ENCODE measurements around the gene RDH8. TPM values are rescaled to one million over a fixed set of nuclear protein-coding genes. Genes with fewer than 3 reads are reported as not detected.

The RDH8 gene
- polyA plus RNA-seq (2012; rRNA removed), result 0.03 TPM in 1 of 2 replicates, not detected in the other
- not detected in 2 replicates for polyA plus RNA-seq (2012; cell fraction: cytosol; rRNA removed)
- polyA plus RNA-seq (2012; cell fraction: nucleus; rRNA removed), result not detected in 2 replicates

GRCh38 chr19:10013316-10013715 is at the start of gene RDH8:
TSS of gene RDH8 (plus strand) at chr19:10013483. CDS start at chr19:10013498, 15 bp downstream.
- Histone ChIP-seq H3K4me2 (no peak within 1 kb of the TSS), H3K27me3 (ENCODE audit: insufficient read depth) (peaks cover 54% of the 10 kb centered on the region), H3K4me3 (ENCODE audit: low read depth in 2 of 2, low read length in 1 of 2) (no peak within 1 kb of the TSS), H3K4me1 (ENCODE audit: control insufficient read depth in 1 of 2, insufficient read depth in 2 of 2, low read depth in 1 of 2, low read length in 1 of 2) (no peaks in the 10 kb centered on the region), H3K9ac (no peak within 1 kb of the TSS), H3K9me2 (no peaks in the 10 kb centered on the region), H3K79me2 (ENCODE audit: insufficient read depth) (no peaks in the 10 kb centered on the region), H4K20me1 (ENCODE audit: insufficient read depth) (no peaks in the 10 kb centered on the region), H3K36me3 (replicated peaks in 1 of 2; ENCODE audit: control insufficient read depth in 1 of 2, insufficient read depth in 2 of 2, low read length in 1 of 2) (no peaks in the 10 kb centered on the region), H3K9me3 (no peaks in the 10 kb centered on the region), H3F3A (replicated peaks; ENCODE audit: insufficient read depth) (peaks cover under 1% of the 10 kb centered on the region), H3K27ac (ENCODE audit: low read depth in 2 of 2, low read length in 1 of 2) (no peak within 1 kb of the TSS), H2AFZ (ENCODE audit: low read depth) (no peak within 1 kb of the TSS)
- peak; percentile 18 for DNase-seq
- 0% methylated on average over 1 of the region's 10 CpGs for WGBS (ENCODE audit: low lambda C conversion rate)
- TF ChIP-seq MXI1 (IDR thresholded peaks at IDR 0.05; ENCODE audit: low read depth, low read length) (no peak), RFX5 (IDR thresholded peaks at IDR 0.05; ENCODE audit: low read length) (no peak)
- ChIA-PET CTCF (interaction anchor here (2.1 kb wide), 1 partner anchor 13 kb away, joined by 10 read pairs; no protein-coding TSS in a partner anchor), POLR2A (no interaction called here)

- Histone ChIP-seq H3K9me3 (no peaks in the 10 kb centered on the region), H3K9ac (no peak overlapping the region), H2AFZ (ENCODE audit: low read depth) (no peak overlapping the region), H3K9me2 (no peaks in the 10 kb centered on the region), H3F3A (replicated peaks; ENCODE audit: insufficient read depth) (no peaks in the 10 kb centered on the region), H3K4me2 (no peak overlapping the region), H3K27me3 (ENCODE audit: insufficient read depth) (peaks cover 52% of the 10 kb centered on the region), H3K79me2 (ENCODE audit: insufficient read depth) (no peaks in the 10 kb centered on the region), H3K27ac (ENCODE audit: low read depth in 2 of 2, low read length in 1 of 2) (no peak overlapping the region), H3K4me1 (ENCODE audit: control insufficient read depth in 1 of 2, insufficient read depth in 2 of 2, low read depth in 1 of 2, low read length in 1 of 2) (no peaks in the 10 kb centered on the region), H3K36me3 (replicated peaks in 1 of 2; ENCODE audit: control insufficient read depth in 1 of 2, insufficient read depth in 2 of 2, low read length in 1 of 2) (no peaks in the 10 kb centered on the region), H4K20me1 (ENCODE audit: insufficient read depth) (no peaks in the 10 kb centered on the region), H3K4me3 (ENCODE audit: low read depth in 2 of 2, low read length in 1 of 2) (no peak overlapping the region)
- POLR2A ChIA-PET, result no interaction called here
- CTCF ChIA-PET, result interaction anchor here (1.0 to 1.6 kb wide), 4 partner anchors 35 to 91 kb away, joined by 3 to 6 read pairs (median 4); no protein-coding TSS in a partner anchor
- 12% methylated on average over 12 of the region's 14 CpGs for WGBS (ENCODE audit: low lambda C conversion rate)
- no peak for TF ChIP-seq ELF1 (IDR thresholded peaks at IDR 0.05)
- no peak for TF ChIP-seq RCOR1 (IDR thresholded peaks at IDR 0.05; ENCODE audit: low read length)
- TF ChIP-seq NRF1 (IDR thresholded peaks at IDR 0.05; ENCODE audit: low read depth, low read length), result no peak
- no peak for TF ChIP-seq TCF12 (IDR thresholded peaks at IDR 0.05)
- TF ChIP-seq RAD21 (IDR thresholded peaks at IDR 0.05; ENCODE audit: low read length), result no peak
- TF ChIP-seq CHD2 (IDR thresholded peaks at IDR 0.05; ENCODE audit: low read length, partially characterized antibody), result no peak
- DNase-seq, result no peak
These were observed 47.3 kb upstream of the RDH8 start for GRCh38 chr19:9966024-9966423.

- Histone ChIP-seq H2AFZ (ENCODE audit: low read depth) (no peak overlapping the region), H3K9ac (no peak overlapping the region), H3K27me3 (ENCODE audit: insufficient read depth) (peaks cover 52% of the 10 kb centered on the region), H3K9me3 (no peaks in the 10 kb centered on the region), H3K4me2 (peak overlapping the region; percentile 52; the same call in 1 of the 2 replicates), H3K4me1 (ENCODE audit: control insufficient read depth in 1 of 2, insufficient read depth in 2 of 2, low read depth in 1 of 2, low read length in 1 of 2) (no peaks in the 10 kb centered on the region), H3K27ac (ENCODE audit: low read depth in 2 of 2, low read length in 1 of 2) (no peak overlapping the region), H3K4me3 (ENCODE audit: low read depth in 2 of 2, low read length in 1 of 2) (no peak overlapping the region), H4K20me1 (ENCODE audit: insufficient read depth) (no peaks in the 10 kb centered on the region), H3K36me3 (replicated peaks in 1 of 2; ENCODE audit: control insufficient read depth in 1 of 2, insufficient read depth in 2 of 2, low read length in 1 of 2) (no peaks in the 10 kb centered on the region), H3F3A (replicated peaks; ENCODE audit: insufficient read depth) (no peaks in the 10 kb centered on the region), H3K9me2 (no peaks in the 10 kb centered on the region), H3K79me2 (ENCODE audit: insufficient read depth) (no peaks in the 10 kb centered on the region)
- WGBS (ENCODE audit: low lambda C conversion rate), result 10% methylated on average over 13 of the region's 29 CpGs
- TF ChIP-seq MXI1 (IDR thresholded peaks at IDR 0.05; ENCODE audit: low read depth, low read length) (no peak), ZBTB33 (IDR thresholded peaks at IDR 0.05; ENCODE audit: borderline replicate concordance, low read depth) (no peak), NRF1 (IDR thresholded peaks at IDR 0.05; ENCODE audit: low read depth, low read length) (peak; percentile 7; the same call in 1 of the 2 replicates), FOXM1 (IDR thresholded peaks at IDR 0.05; ENCODE audit: low read depth) (no peak), NFIC (IDR thresholded peaks at IDR 0.05; ENCODE audit: borderline replicate concordance) (no peak)
- peak; percentile 54 for DNase-seq
- ChIA-PET POLR2A (interaction anchor here (0.5 kb wide), 1 partner anchor 14 kb away, joined by 3 read pairs; no protein-coding TSS in a partner anchor), CTCF (interaction anchor here (1.0 to 1.6 kb wide), 3 partner anchors 61 to 91 kb away, joined by 3 to 6 read pairs (median 4); no protein-coding TSS in a partner anchor)
These were observed 46.8 kb upstream of the RDH8 start for GRCh38 chr19:9966448-9966847.

Data from SK-N-SH (cell line).